GM21825 (cell line): Measurements from ENCODE around the gene HHLA2.
A peak's percentile ranks its signal among the peaks of the same experiment; 100 is the strongest.

Source experiments
- ATAC-seq: cut with Tn5 transposase; IDR thresholded peaks from one replicate; pipeline ENCODE4 v1.9.1; 2021; ENCODE audit warnings: mild to moderate bottlenecking, moderate library complexity; ENCODE audit not compliant: unreplicated experiment

HHLA2 gene

GRCh38 chr3:108298056-108298455 is 1.7 kb downstream of the HHLA2 start:
- no peak for ATAC-seq

DNA sequence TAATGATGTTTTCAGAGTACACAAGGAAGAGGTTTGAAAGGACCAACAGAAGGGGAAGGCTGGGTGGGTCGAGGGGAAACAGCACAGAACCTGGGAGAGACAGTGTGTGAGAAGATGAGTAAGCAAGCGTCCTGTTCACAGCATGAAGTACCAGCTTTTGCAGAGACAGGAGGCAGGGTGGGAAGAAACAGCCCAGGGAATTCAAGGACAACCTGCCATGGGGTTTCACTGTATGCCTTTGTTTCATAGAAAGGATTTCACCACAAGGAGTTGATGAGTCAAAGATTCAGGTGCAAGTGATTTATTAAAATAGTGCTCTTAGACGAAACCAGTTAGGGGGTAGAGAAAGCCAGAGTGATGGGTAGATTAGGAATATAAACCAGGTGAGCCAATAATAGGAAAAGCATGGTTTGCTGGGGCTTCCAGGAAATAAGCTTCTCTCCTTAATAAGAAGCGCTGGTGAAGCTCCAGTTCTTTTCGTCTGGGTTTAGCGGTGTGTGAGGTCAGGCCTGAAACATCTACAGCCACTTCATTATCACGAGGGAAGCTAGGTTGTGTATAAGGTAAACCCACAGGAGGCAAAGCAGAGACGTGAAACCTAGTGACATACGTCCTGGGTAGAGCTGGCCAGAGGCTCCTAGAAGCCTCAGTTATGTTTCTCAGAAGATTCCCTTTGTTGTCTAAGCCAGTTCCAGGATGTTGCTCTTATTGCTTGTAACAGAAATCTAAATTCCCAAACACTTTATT is 3.9 kb downstream of the HHLA2 start:
- no peak for ATAC-seq

- no peak for ATAC-seq
These were observed 5.5 kb downstream of the HHLA2 start for GRCh38 chr3:108301695-108302404.

GRCh38 chr3:108302570-108302969 is 6.2 kb downstream of the HHLA2 start:
- no peak for ATAC-seq

- no peak for ATAC-seq
These were observed 9.3 kb downstream of the HHLA2 start for GRCh38 chr3:108305484-108306172.

GRCh38 chr3:108311797-108312196 is 15.4 kb downstream of the HHLA2 start:
- no peak for ATAC-seq

- no peak for ATAC-seq
These were observed 16.3 kb downstream of the HHLA2 start for GRCh38 chr3:108312656-108313055.

DNA sequence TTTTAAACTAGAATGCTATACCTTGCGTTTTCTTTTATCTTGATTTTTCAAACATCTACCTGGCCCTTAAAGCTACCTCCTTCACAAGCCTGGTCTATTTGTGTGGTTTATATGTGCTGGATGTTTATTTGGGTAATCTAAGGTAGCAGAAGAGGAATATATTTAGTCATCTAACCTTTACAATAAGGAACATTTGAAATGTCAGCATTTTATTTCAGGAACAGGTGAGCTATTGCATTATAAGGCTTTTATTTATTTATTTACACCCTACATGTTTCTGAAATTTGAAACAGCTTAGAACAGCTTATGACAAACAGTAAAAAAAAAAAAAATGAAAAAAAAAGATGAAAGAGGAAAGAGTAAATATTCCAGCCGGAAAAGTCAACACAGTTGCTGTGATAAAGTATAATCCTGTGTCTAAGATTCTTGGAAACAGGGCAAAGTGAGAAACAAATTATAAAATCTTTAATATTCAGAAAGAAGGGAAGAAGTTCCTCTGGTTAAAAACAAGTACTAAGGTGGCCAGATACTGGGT is 19.5 kb downstream of the HHLA2 start:
- no peak for ATAC-seq

- no peak for ATAC-seq
These were observed 23.2 kb downstream of the HHLA2 start for GRCh38 chr3:108319428-108320082.

- ATAC-seq, result no peak
These were observed 24.5 kb downstream of the HHLA2 start for GRCh38 chr3:108320746-108321350.

DNA sequence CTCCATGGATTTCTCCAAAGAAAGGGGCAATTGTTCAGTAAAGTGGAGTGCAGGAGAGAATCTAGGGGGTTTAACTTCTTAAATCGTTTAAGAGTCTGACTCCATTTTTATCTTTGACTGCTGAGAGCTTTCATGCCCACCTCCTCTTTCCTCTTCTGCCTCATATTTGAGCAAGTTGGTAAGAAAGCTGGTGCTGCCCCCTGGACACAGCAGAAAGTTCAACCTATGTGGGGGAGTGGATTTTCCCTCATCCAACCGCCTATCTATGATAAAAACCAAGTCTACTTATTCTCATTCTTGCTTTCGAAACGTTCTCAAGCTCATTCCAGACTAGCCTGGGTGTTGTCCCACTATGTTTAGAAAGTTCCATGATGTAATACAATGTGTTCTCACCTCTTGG is 26.0 kb downstream of the HHLA2 start:
- ATAC-seq, result no peak

GRCh38 chr3:108324177-108324576 is 27.8 kb downstream of the HHLA2 start:
- ATAC-seq, result no peak

DNA sequence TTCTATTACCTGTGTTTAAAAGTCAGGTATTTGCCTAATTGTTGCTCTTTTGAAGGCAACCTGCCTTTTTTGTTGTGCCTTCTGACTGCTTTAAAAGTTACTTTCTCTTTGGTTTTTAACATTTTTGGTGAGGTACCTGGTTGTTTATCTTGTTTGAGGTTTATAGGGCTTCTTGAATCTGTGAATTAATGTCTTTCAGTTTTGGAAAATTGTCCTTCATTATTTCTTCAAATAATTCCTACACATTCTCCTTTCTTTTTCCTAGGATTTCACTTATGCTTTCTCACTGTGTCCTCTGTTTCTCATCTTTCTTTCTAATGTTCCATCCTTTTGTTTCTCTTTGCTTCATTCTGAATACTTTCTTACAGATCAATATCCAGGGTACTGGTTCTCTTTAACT is 30.8 kb downstream of the HHLA2 start:
- ATAC-seq, result no peak

- no peak for ATAC-seq
These were observed 32.6 kb downstream of the HHLA2 start for GRCh38 chr3:108328821-108329486.

- no peak for ATAC-seq
These were observed 33.2 kb downstream of the HHLA2 start for GRCh38 chr3:108329508-108329907.

- ATAC-seq, result no peak
These were observed 33.6 kb downstream of the HHLA2 start for GRCh38 chr3:108329947-108330346.

- no peak for ATAC-seq
These were observed 35.4 kb downstream of the HHLA2 start for GRCh38 chr3:108331792-108332191.

GRCh38 chr3:108333961-108334360 is 37.6 kb downstream of the HHLA2 start:
- no peak for ATAC-seq

DNA sequence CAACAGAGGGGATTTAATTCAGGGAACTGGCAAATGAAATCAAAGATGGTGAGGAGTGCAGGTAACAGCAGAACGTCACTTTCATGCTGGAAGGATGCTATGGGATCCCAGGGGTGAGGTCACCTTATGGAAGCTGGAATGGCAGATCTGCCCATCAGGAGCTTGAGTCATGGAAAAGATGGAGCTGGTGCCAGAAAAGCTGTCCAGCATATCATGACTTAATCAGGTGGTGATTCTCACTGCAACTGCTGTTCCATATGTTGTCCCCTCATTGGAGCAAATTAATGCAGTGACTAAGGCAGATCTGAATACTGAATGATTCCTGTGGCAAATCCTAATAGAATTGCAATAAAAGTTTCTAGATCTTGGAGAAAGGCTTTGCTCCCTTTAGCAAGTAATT is 38.4 kb downstream of the HHLA2 start:
- no peak for ATAC-seq

DNA sequence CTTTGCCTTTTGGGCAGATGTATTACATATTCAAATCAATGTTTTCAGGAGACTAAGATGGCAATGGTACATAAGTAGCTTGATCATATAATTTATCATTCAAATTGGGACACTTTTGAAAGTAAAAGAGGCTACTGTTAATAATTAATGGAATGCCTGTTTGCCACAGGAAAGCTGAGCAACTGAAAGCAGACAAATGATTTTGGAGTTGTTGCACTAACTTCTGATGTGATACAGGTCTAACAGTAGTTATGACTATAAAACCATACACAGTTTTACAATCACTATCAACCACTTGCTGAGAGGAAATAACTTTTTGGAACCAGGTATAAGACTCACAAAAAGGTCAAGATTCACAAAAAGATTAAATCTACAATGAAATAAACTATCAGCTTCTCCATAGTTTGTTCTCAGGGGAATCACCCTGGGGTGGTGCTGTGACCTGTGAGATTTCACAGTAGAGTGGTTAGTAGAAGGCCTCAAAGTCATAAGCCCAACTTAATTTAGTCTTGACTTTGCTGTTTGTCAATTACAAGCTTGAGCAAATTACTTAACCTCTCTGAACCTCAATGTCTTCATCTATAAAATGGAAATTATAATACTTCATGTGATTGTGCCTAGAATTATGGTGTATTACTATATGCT is 42.7 kb downstream of the HHLA2 start:
- ATAC-seq, result peak; percentile 54
